Measurements from ENCODE around the gene HBS1L.

GRCh38 chr6:135043846-135044245, 10.8 kb downstream of the HBS1L start:
- no peak for TF ChIP-seq POLR2A (IDR thresholded peaks at IDR 0.05; ENCODE audit: low read depth, low read length)
- TF ChIP-seq TAF1 (IDR thresholded peaks at IDR 0.05; ENCODE audit: low read depth, low read length): no peak
- TF ChIP-seq POLR2AphosphoS5 (IDR thresholded peaks at IDR 0.05; ENCODE audit: low read depth, low read length): no peak
- TF ChIP-seq SPI1 (IDR thresholded peaks at IDR 0.05; ENCODE audit: low read depth, low read length): no peak
- TF ChIP-seq PAX5 (IDR thresholded peaks at IDR 0.05; ENCODE audit: insufficient read depth, low read length, severe bottlenecking): no peak
- TF ChIP-seq POU2F2 (IDR thresholded peaks at IDR 0.05; ENCODE audit: low read depth, low read length): no peak
